HepG2 (cell line): Measurements from ENCODE around the gene ATP13A3. TPM values are rescaled to one million over a fixed set of nuclear protein-coding genes. Genes with fewer than 3 reads are reported as not detected.

ENCODE experiments used
- ATAC-seq: fragments of 200-7000 bp; cut with Tn5 transposase; 3 replicates; pipeline ENCODE4 v1.9.1; 2020; ENCODE audit warnings: mild to moderate bottlenecking, moderate library complexity
- BruUV-seq: library from RNA; stranded (reverse); fragments of 400-500 nt; replicated peaks from 2 replicates; lab custom pipeline; 2021; lab: Mats Ljungman, UMichigan
- CTCF ChIA-PET: fragments of 300-600 bp; formaldehyde crosslinking; extraction: SDS; loops from one replicate; lab custom pipeline; 2021; ENCODE audit warnings: low total read pairs, inconsistent platforms, low intra/inter-chr PET ratio; lab: Yijun Ruan, JAX
- POLR2A ChIA-PET: fragments of 350-600 bp; sonication (Branson Sonifier 250); formaldehyde crosslinking; loops from one replicate; lab custom pipeline; 2020; ENCODE audit warnings: antibody characterized with exemption, inconsistent platforms; lab: Yijun Ruan, JAX
- DNase-seq: peaks from one replicate; pipeline ENCODE4 v3.0.0-alpha.2; 2015; ENCODE audit warnings: low spot score
- FAIRE-seq: peaks from 3 replicates; lab custom pipeline; 2011; peaks lifted over from hg19 to GRCh38; lab: Jason Lieb, UNC
- H2AFZ ChIP-seq: one replicate; pipeline ENCODE4 v1.6.1; 2011; ENCODE audit warnings: low read length, inconsistent platforms
- H3K27ac ChIP-seq: fragments of 300-600 bp; 3 replicates; pipeline ENCODE4 v1.8.0; 2011; ENCODE audit warnings: mixed run types, mild to moderate bottlenecking, mixed read lengths, low read length, inconsistent platforms; ENCODE audit not compliant: insufficient read depth; ENCODE audit errors: extremely low read length
- H3K27me3 ChIP-seq, 2 experiments: fragments of 200-600 bp in 1 of 2; 2 replicates in 1 of 2; 3 replicates in 1 of 2; pipeline versions ENCODE4 v1.6.0 to v1.8.0; 2011; ENCODE audit warnings: low read length in 2 of 2, mild to moderate bottlenecking in 2 of 2, moderate library complexity in 2 of 2, inconsistent platforms in 1 of 2; ENCODE audit not compliant: insufficient read depth in 2 of 2, control insufficient read depth in 1 of 2
- H3K36me3 ChIP-seq, 2 experiments: fragments of 200-600 bp in 1 of 2; replicated peaks in 1 of 2; 2 replicates in 1 of 2; 3 replicates in 1 of 2; pipeline versions ENCODE4 v1.5.1 to v1.8.0; 2011; ENCODE audit warnings: low read length in 2 of 2, inconsistent platforms in 1 of 2; ENCODE audit not compliant: insufficient read depth in 2 of 2, control insufficient read depth in 1 of 2
- H3K4me1 ChIP-seq: 2 replicates; pipeline ENCODE4 v1.5.1; 2012; ENCODE audit warnings: low read length, inconsistent platforms; ENCODE audit not compliant: insufficient read depth
- H3K4me2 ChIP-seq: 2 replicates; pipeline ENCODE4 v1.6.0; 2011; ENCODE audit warnings: low read depth, low read length, inconsistent platforms
- H3K4me3 ChIP-seq, 3 experiments: fragments of 200-600 bp in 1 of 3; sonication (generic), shearing (Covaris generic) in 1 of 3; replicated peaks in 1 of 3; 2 replicates each; pipeline ENCODE4 v1.5.1; 2011 to 2016; ENCODE audit warnings: low read length in 3 of 3, inconsistent platforms in 2 of 3, low read depth in 2 of 3, mild to moderate bottlenecking in 2 of 3, control low read depth in 1 of 3, mixed read lengths in 1 of 3; ENCODE audit not compliant: insufficient read depth in 1 of 3
- H3K79me2 ChIP-seq: one replicate; pipeline ENCODE4 v1.6.1; 2011; ENCODE audit warnings: low read length, inconsistent platforms; ENCODE audit not compliant: insufficient read depth
- H3K9ac ChIP-seq: 2 replicates; pipeline ENCODE4 v1.6.0; 2011; ENCODE audit warnings: mild to moderate bottlenecking, low read depth, low read length, inconsistent platforms; ENCODE audit not compliant: insufficient read depth
- H3K9me3 ChIP-seq: 2 replicates; pipeline ENCODE4 v1.5.1; 2012; ENCODE audit warnings: mild to moderate bottlenecking, low read length
- H4K20me1 ChIP-seq: 2 replicates; pipeline ENCODE4 v1.6.0; 2011; ENCODE audit warnings: inconsistent platforms, mild to moderate bottlenecking, low read length, moderate library complexity; ENCODE audit not compliant: insufficient read depth
- ARHGAP35 ChIP-seq: sonication (generic); formaldehyde crosslinking; IDR thresholded peaks from 2 replicates; pipeline ENCODE4 v1.9.0; 2022; ENCODE audit warnings: mild to moderate bottlenecking, inconsistent platforms, moderate library complexity, missing genetic modification reagents, borderline replicate concordance
- CREB1 ChIP-seq, 2 experiments: fragments of 450-650 bp in 1 of 2; IDR thresholded peaks; 2 replicates each; pipeline ENCODE4 v1.6.1; 2016 to 2017; ENCODE audit warnings: control low read depth in 1 of 2, mild to moderate bottlenecking in 1 of 2, missing compliant biosample characterization in 1 of 2, missing genetic modification characterization in 1 of 2
- EEA1 ChIP-seq: sonication (generic); formaldehyde crosslinking; IDR thresholded peaks from 2 replicates; pipeline ENCODE4 v1.5.1; 2020; ENCODE audit warnings: mild to moderate bottlenecking, missing genetic modification reagents, borderline replicate concordance
- HHEX ChIP-seq: IDR thresholded peaks from 2 replicates; pipeline ENCODE4 v1.6.1; 2016; ENCODE audit warnings: control low read depth
- HMG20A ChIP-seq: IDR thresholded peaks from 2 replicates; pipeline ENCODE4 v1.6.1; 2016; ENCODE audit warnings: borderline replicate concordance
- ISX ChIP-seq: sonication (generic); formaldehyde crosslinking; conservative IDR thresholded peaks from 2 replicates; pipeline ENCODE4 v1.5.0; 2020; ENCODE audit warnings: missing genetic modification reagents
- KDM2A ChIP-seq: sonication (generic); formaldehyde crosslinking; IDR thresholded peaks from 2 replicates; pipeline ENCODE4 v1.4.0; 2020; ENCODE audit warnings: low read depth, missing genetic modification reagents, borderline replicate concordance
- LCORL ChIP-seq, 2 experiments: fragments of 450-650 bp in 1 of 2; sonication (generic) in 1 of 2; formaldehyde crosslinking in 1 of 2; IDR thresholded peaks; 2 replicates each; pipeline versions ENCODE4 v1.5.0 to v1.6.1; 2017 to 2020; ENCODE audit warnings: antibody characterized with exemption in 1 of 2, missing genetic modification reagents in 1 of 2
- MAFK ChIP-seq, 2 experiments: IDR thresholded peaks in 1 of 2; conservative IDR thresholded peaks in 1 of 2; 2 replicates each; pipeline ENCODE4 v1.6.1; 2011; ENCODE audit warnings: improper control_type of control experiment in 2 of 2, low read length in 2 of 2
- NFKB2 ChIP-seq: sonication (generic); formaldehyde crosslinking; IDR thresholded peaks from 2 replicates; pipeline ENCODE4 v1.4.0; 2020; ENCODE audit warnings: missing genetic modification reagents, borderline replicate concordance
- PAF1 ChIP-seq: IDR thresholded peaks from 2 replicates; pipeline ENCODE4 v1.6.1; 2016; ENCODE audit warnings: missing genetic modification reagents, missing compliant biosample characterization
- RCOR2 ChIP-seq: IDR thresholded peaks from 2 replicates; pipeline ENCODE4 v1.6.1; 2016; ENCODE audit warnings: missing biosample characterization, missing genetic modification reagents
- ZBTB3 ChIP-seq: sonication (generic); formaldehyde crosslinking; IDR thresholded peaks from 2 replicates; pipeline ENCODE4 v1.4.0; 2020; ENCODE audit warnings: low read depth, mild to moderate bottlenecking, moderate library complexity, missing genetic modification reagents, borderline replicate concordance
- ZBTB7B ChIP-seq: sonication (generic); formaldehyde crosslinking; IDR thresholded peaks from 2 replicates; pipeline ENCODE4 v1.4.0; 2020; ENCODE audit warnings: missing genetic modification reagents
- ZMYM4 ChIP-seq: sonication (generic); formaldehyde crosslinking; IDR thresholded peaks from 2 replicates; pipeline ENCODE4 v1.8.1; 2023; ENCODE audit warnings: mild to moderate bottlenecking, missing genetic modification reagents
- ZNF326 ChIP-seq: sonication (generic); formaldehyde crosslinking; IDR thresholded peaks from 2 replicates; pipeline ENCODE4 v1.4.0; 2020; ENCODE audit warnings: missing genetic modification reagents, borderline replicate concordance
- ZNF337 ChIP-seq: sonication (generic); formaldehyde crosslinking; IDR thresholded peaks from 2 replicates; pipeline ENCODE4 v1.5.1; 2020; ENCODE audit warnings: missing genetic modification reagents, low read depth, mild to moderate bottlenecking, borderline replicate concordance
- ZNF576 ChIP-seq: sonication (generic); formaldehyde crosslinking; IDR thresholded peaks from 2 replicates; pipeline ENCODE4 v1.4.0; 2020; ENCODE audit warnings: mild to moderate bottlenecking, missing genetic modification reagents
- ZNF790 ChIP-seq: sonication (generic); formaldehyde crosslinking; IDR thresholded peaks from 2 replicates; pipeline ENCODE4 v1.8.0; 2022; ENCODE audit warnings: missing genetic modification reagents, mild to moderate bottlenecking, borderline replicate concordance
- ZNF792 ChIP-seq: IDR thresholded peaks from 2 replicates; pipeline ENCODE4 v1.6.1; 2016
- WGBS: methylation state at CpG from one replicate; pipeline ENCODE4 v1.1.6; 2017; ENCODE audit warnings: low lambda C conversion rate; 5-methylcytosine and 5-hydroxymethylcytosine counted together
- in situ Hi-C: cut with HindIII; loops from 2 replicates; pipeline ENCODE4 v1.10.0; 2017; ENCODE audit warnings: low pct_unique_long_range_greater_than_20kb; ENCODE audit not compliant: extremely low pct_ligation_motif_present
- intact Hi-C: fragments of 100-400 bp; cut with micrococcal nuclease; formaldehyde crosslinking; loops from one replicate; pipeline ENCODE4 v1.10.0; 2022; ENCODE audit not compliant: unreplicated experiment
- polyA plus RNA-seq, 8 experiments: library from polyadenylated mRNA; depleted of rRNA in 3 of 8; stranded (reverse) in 7 of 8; unstranded in 1 of 8; fragments of >200 nt; fragmentation: Illumina TruSeq in 4 of 8; extraction: Trizol in 4 of 8; gene quantifications; 2 replicates each; pipeline versions ENCODE4 v1.2.1 to v1.2.3, GENCODE V29; 2011 to 2016; ENCODE audit warnings: low read depth in 4 of 8, missing spikeins in 1 of 8, mixed read lengths in 1 of 8; ENCODE audit not compliant: insufficient read depth in 1 of 8
- total RNA-seq, 5 experiments: library from RNA; depleted of rRNA; stranded (reverse); fragments of >200 nt; fragmentation: Illumina TruSeq; extraction: Trizol; gene quantifications; 2 replicates each; pipeline ENCODE4 v1.2.3, GENCODE V29; 2016; ENCODE audit warnings: low read depth in 1 of 5

Gene ATP13A3
- total and polyA plus RNA-seq, 2 of the 13 experiments (the other 11 are each of a cell fraction or from before 2014, with no cell fraction given) = 44.9 to 80.8 TPM

- Histone ChIP-seq H2AFZ (no peak overlapping the region), H3K9me3 (no peaks in the 10 kb centered on the region), H3K36me3 (peaks cover 1 to 15% of the 10 kb centered on the region in 2 experiments; a peak in 2 of 5 replicates), H3K4me2 (no peak overlapping the region), H3K27ac (no peak overlapping the region), H4K20me1 (peaks cover 35% of the 10 kb centered on the region), H3K4me1 (peaks cover 10% of the 10 kb centered on the region), H3K9ac (no peak overlapping the region), H3K4me3 (no peak overlapping the region), H3K79me2 (peaks cover 73% of the 10 kb centered on the region), H3K27me3 (no peaks in the 10 kb centered on the region)
- 100% methylated on average over 1 of the region's 1 CpG for WGBS
- intact Hi-C loops (no loop called here), in situ Hi-C loops (no loop called here)
- POLR2A ChIA-PET = no interaction called here
- ATAC-seq = no peak
- no peak for FAIRE-seq
- no peak for DNase-seq
- no peak for TF ChIP-seq PAF1 (CRISPR knock-in tag)
- TF ChIP-seq HHEX (CRISPR knock-in tag) = no peak
- TF ChIP-seq ZNF792 (CRISPR knock-in tag) = no peak
- TF ChIP-seq KDM2A (CRISPR knock-in tag) = no peak
- TF ChIP-seq HMG20A (CRISPR knock-in tag) = no peak
- no peak for TF ChIP-seq ZNF790 (CRISPR knock-in tag)
- no peak for TF ChIP-seq ZBTB7B (CRISPR knock-in tag)
- TF ChIP-seq MAFK (conservative IDR thresholded peaks at IDR 0.05 in 1 of 2, IDR thresholded peaks at IDR 0.05 in 1 of 2; ENCODE audit: low read length in 2 of 2) = peak; percentile 38 to 59
- TF ChIP-seq RCOR2 = no peak
- BruUV-seq = no TSS peak
- CTCF ChIA-PET = no interaction called here
These were observed 22.1 kb downstream of the ATP13A3 start for GRCh38 chr3:194464692-194465091.

- Histone ChIP-seq H2AFZ (no peak overlapping the region), H3K4me1 (no peaks in the 10 kb centered on the region), H3K27ac (no peak overlapping the region), H3K79me2 (peaks cover 56% of the 10 kb centered on the region), H4K20me1 (peaks cover 27% of the 10 kb centered on the region), H3K9ac (no peak overlapping the region), H3K9me3 (no peaks in the 10 kb centered on the region), H3K4me3 (no peak overlapping the region), H3K27me3 (no peaks in the 10 kb centered on the region), H3K36me3 (peaks cover 1 to 26% of the 10 kb centered on the region in 2 experiments; a peak in 2 of 5 replicates), H3K4me2 (no peak overlapping the region)
- no TSS peak for BruUV-seq
- DNase-seq (no peak), FAIRE-seq (no peak), ATAC-seq (no peak)
- in situ Hi-C loops (no loop called here), intact Hi-C loops (no loop called here)
- ChIA-PET CTCF (no interaction called here), POLR2A (interaction anchor here (0.7 kb wide), 1 partner anchor 127 kb away, joined by 3 read pairs; no protein-coding TSS in a partner anchor)
- no peak for TF ChIP-seq LCORL (IDR thresholded peaks at IDR 0.05)
- TF ChIP-seq LCORL (CRISPR knock-in tag; IDR thresholded peaks at IDR 0.05) = no peak
- no peak for TF ChIP-seq ZNF337 (CRISPR knock-in tag)
- no peak for TF ChIP-seq ZNF326 (CRISPR knock-in tag)
- no peak for TF ChIP-seq CREB1 (IDR thresholded peaks at IDR 0.05)
- TF ChIP-seq CREB1 (CRISPR knock-in tag; IDR thresholded peaks at IDR 0.05) = no peak
- TF ChIP-seq ARHGAP35 (CRISPR knock-in tag) = no peak
- no peak for TF ChIP-seq ZNF576
- TF ChIP-seq EEA1 (CRISPR knock-in tag) = no peak
- TF ChIP-seq ZBTB3 (CRISPR knock-in tag) = no peak
- no peak for TF ChIP-seq NFKB2 (CRISPR knock-in tag)
- no peak for TF ChIP-seq ZMYM4 (CRISPR knock-in tag)
- no peak for TF ChIP-seq ISX (CRISPR knock-in tag)
- WGBS = 96% methylated on average over 2 of the region's 2 CpGs
These were observed 23.9 kb downstream of the ATP13A3 start for GRCh38 chr3:194462936-194463335.
